Common myeloid progenitor, CD34-positive (primary cell): ENCODE results near the gene PTS.
"Not testable (repeated sequence)": the region's sequence is repeated elsewhere in the genome, so short reads cannot be mapped to it uniquely, and the experiment has no call there.

Experiments
- CTCF ChIA-PET: fragments of 350-600 bp; sonication (Branson Sonifier 250); formaldehyde crosslinking; loops from one replicate; lab custom pipeline; 2021; ENCODE audit warnings: antibody characterized with exemption; lab: Charles Lee
- POLR2A ChIA-PET: fragments of 350-600 bp; sonication (Branson Sonifier 250); formaldehyde crosslinking; loops from one replicate; lab custom pipeline; 2021; ENCODE audit warnings: antibody characterized with exemption; lab: Charles Lee
- DNase-seq, 3 donors: peaks; one replicate each; pipeline versions ENCODE4 v3.0.0 to v3.0.0-alpha.2; 2013
- H3K27ac ChIP-seq, 2 experiments: 1 replicate in 1 of 2; 2 replicates in 1 of 2; pipeline ENCODE4 v1.7.0; 2013; ENCODE audit warnings: inconsistent platforms in 2 of 2, low read length in 2 of 2, mild to moderate bottlenecking in 2 of 2, low read depth in 1 of 2, moderate library complexity in 1 of 2; ENCODE audit not compliant: severe bottlenecking in 2 of 2, insufficient read depth in 1 of 2, poor library complexity in 1 of 2
- H3K27me3 ChIP-seq, 5 experiments: replicated peaks in 2 of 5; 1 replicate in 3 of 5; 2 replicates in 2 of 5; pipeline versions ENCODE4 v1.6.1 to v1.7.0; 2013; ENCODE audit warnings: low read length in 4 of 5, mild to moderate bottlenecking in 2 of 5, moderate library complexity in 2 of 5, inconsistent platforms in 1 of 5; ENCODE audit not compliant: insufficient read depth in 5 of 5, control insufficient read depth in 4 of 5
- H3K36me3 ChIP-seq, 4 experiments: 1 replicate in 2 of 4; 2 replicates in 2 of 4; pipeline versions ENCODE4 v1.6.1 to v1.7.0; 2013; ENCODE audit warnings: low read length in 3 of 4, control low read depth in 1 of 4, mild to moderate bottlenecking in 1 of 4; ENCODE audit not compliant: control insufficient read depth in 4 of 4, insufficient read depth in 4 of 4
- H3K4me1 ChIP-seq, 4 experiments: 1 replicate in 3 of 4; 2 replicates in 1 of 4; pipeline versions ENCODE4 v1.6.1 to v1.7.1; 2013; ENCODE audit warnings: low read length in 3 of 4, mild to moderate bottlenecking in 3 of 4, control low read depth in 1 of 4, inconsistent platforms in 1 of 4, moderate library complexity in 1 of 4; ENCODE audit not compliant: control insufficient read depth in 4 of 4, insufficient read depth in 4 of 4; ENCODE audit errors: control extremely low read depth in 1 of 4
- H3K4me3 ChIP-seq, 7 experiments: 1 replicate in 4 of 7; 2 replicates in 3 of 7; pipeline versions ENCODE4 v1.5.1 to v1.7.0; 2013; ENCODE audit warnings: mild to moderate bottlenecking in 7 of 7, low read length in 6 of 7, moderate library complexity in 6 of 7, inconsistent platforms in 2 of 7, low read depth in 2 of 7, control low read depth in 1 of 7; ENCODE audit not compliant: insufficient read depth in 4 of 7, control insufficient read depth in 1 of 7; ENCODE audit errors: extremely low read depth in 1 of 7
- H3K9me3 ChIP-seq, 5 experiments: 1 replicate in 4 of 5; 2 replicates in 1 of 5; pipeline versions ENCODE4 v1.6.1 to v1.7.1; 2013; ENCODE audit warnings: low read length in 4 of 5, mild to moderate bottlenecking in 2 of 5, inconsistent platforms in 1 of 5, low read depth in 1 of 5, moderate library complexity in 1 of 5; ENCODE audit not compliant: control insufficient read depth in 4 of 5, insufficient read depth in 2 of 5; ENCODE audit errors: control extremely low read depth in 1 of 5
- WGBS: methylation state at CpG from one replicate; pipeline ENCODE4 v1.1.5; 2013; ENCODE audit not compliant: insufficient coverage; 5-methylcytosine and 5-hydroxymethylcytosine counted together

PTS gene

DNA sequence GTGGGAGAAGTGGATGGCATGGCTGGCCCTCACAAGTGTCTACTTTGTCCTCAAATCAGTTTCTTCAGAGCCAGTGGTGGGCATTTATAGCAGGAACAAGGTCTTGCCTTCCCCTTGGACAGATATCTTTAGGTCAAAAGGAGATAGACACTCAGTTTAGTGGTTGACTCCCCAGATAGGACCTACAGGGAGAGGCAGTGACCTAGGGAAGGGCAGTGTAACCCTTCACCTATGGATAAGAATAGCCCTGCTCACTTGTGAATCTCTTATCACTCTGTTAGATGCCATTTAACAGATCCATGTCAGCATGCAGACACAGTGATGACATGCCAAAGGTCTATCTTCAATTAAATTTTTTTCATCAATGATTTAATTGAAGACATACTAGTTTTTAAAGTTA, 39.9 kb upstream of the PTS start:
- no peak overlapping the region for H3K4me3 ChIP-seq
- no peaks in the 10 kb centered on the region for H3K9me3 ChIP-seq
- DNase-seq = no peak
- CTCF ChIA-PET = no interaction called here
- no peak overlapping the region for H3K27ac ChIP-seq
- no peaks in the 10 kb centered on the region for H3K36me3 ChIP-seq
- no peaks in the 10 kb centered on the region for H3K27me3 ChIP-seq
- POLR2A ChIA-PET = no interaction called here
- H3K4me1 ChIP-seq = peaks cover 0 to 8% (median 0%) of the 10 kb centered on the region in 4 experiments

DNA sequence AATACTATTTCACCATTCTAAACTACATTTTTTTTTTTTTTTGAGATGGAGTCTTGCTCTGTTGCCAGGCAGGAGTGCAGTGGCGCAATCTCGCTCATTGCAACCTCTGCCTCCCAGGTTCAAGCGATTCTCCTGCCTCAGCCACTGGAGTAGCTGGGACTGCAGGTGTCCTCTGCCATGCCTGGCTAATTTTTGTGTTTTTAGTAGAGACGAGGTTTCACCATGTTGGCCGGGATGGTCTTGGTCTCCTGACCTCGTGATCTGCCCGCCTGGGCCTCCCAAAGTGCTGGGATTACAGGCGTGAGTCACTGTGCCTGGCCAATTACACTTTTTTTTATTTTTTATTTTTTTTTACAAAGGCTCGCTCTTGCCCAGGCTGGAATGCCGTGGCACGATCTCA, 31.1 kb upstream of the PTS start:
- 95% methylated on average over 11 of the region's 11 CpGs for WGBS
- DNase-seq, H3K4me3 ChIP-seq, POLR2A ChIA-PET, H3K36me3 ChIP-seq, H3K27me3 ChIP-seq, H3K9me3 ChIP-seq, H3K27ac ChIP-seq: not testable (repeated sequence)
- CTCF ChIA-PET = interaction anchor here (1.3 kb wide), 1 partner anchor 92 kb away, joined by 5 read pairs; no protein-coding TSS in a partner anchor
- peaks cover 0 to 14% (median 9%) of the 10 kb centered on the region in 4 experiments for H3K4me1 ChIP-seq

- no peak overlapping the region for H3K4me3 ChIP-seq
- H3K27ac ChIP-seq = no peak overlapping the region
- H3K27me3 ChIP-seq = no peaks in the 10 kb centered on the region
- no peak for DNase-seq
- peaks cover 0 to 22% (median 14%) of the 10 kb centered on the region in 4 experiments for H3K4me1 ChIP-seq
- no CpG with 5 or more reads among the region's 2 CpGs for WGBS
- no peaks in the 10 kb centered on the region for H3K36me3 ChIP-seq
- CTCF ChIA-PET = interaction anchor here (0.6 to 1.3 kb wide), 4 partner anchors 42 to 93 kb away, joined by 3 to 5 read pairs (median 3); no protein-coding TSS in a partner anchor
- no peaks in the 10 kb centered on the region for H3K9me3 ChIP-seq
- POLR2A ChIA-PET = no interaction called here
Observed at GRCh38 chr11:112195951-112196351, 30.3 kb upstream of the PTS start.

DNA sequence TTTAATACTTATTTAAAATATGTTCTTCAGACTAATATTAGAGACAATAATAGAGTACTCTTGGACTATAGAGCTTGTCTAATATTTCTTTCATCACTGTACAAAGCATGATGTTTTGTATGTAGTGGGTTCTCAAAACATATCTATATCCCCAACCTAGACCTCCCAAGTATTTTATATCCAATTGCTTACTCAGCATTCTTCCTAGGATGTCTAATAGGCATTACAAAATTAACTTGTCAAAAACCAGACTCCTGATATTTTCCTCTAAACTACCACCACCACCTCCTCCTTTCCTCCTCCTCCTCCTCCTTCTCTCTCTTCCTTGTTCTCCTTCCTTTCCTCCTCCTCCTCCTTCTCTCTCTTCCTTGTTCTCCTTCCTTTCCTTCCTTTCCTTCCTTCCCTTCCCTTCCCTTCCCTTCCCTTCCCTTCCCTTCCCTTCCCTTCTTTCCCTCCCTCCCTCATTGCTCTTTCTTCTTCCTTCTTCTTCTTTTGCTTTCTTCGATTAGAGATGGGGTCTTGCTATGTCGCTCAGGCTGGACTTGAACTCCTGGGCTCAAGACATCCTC, 29.6 kb upstream of the PTS start:
- H3K4me1 ChIP-seq = peaks cover 0 to 22% (median 14%) of the 10 kb centered on the region in 4 experiments
- no peak overlapping the region for H3K27ac ChIP-seq
- DNase-seq = no peak
- H3K27me3 ChIP-seq = no peaks in the 10 kb centered on the region
- H3K36me3 ChIP-seq = no peaks in the 10 kb centered on the region
- no peaks in the 10 kb centered on the region for H3K9me3 ChIP-seq
- no peak overlapping the region for H3K4me3 ChIP-seq
- WGBS = 100% methylated on average over 2 of the region's 2 CpGs
- ChIA-PET POLR2A (no interaction called here), CTCF (interaction anchor here (0.6 to 1.2 kb wide), 3 partner anchors 43 to 84 kb away, joined by 3 read pairs; no protein-coding TSS in a partner anchor)

- H3K27me3 ChIP-seq, H3K4me3 ChIP-seq, POLR2A ChIA-PET, H3K36me3 ChIP-seq, H3K27ac ChIP-seq, H3K9me3 ChIP-seq, DNase-seq: not testable (repeated sequence)
- WGBS = no CpG with 5 or more reads among the region's 4 CpGs
- H3K4me1 ChIP-seq = peaks cover 0 to 16% (median 11%) of the 10 kb centered on the region in 4 experiments
- CTCF ChIA-PET = interaction anchor here (1.4 to 1.9 kb wide), 4 partner anchors 9 to 20 kb away, joined by 4 to 7 read pairs (median 5); no protein-coding TSS in a partner anchor
Observed at GRCh38 chr11:112199101-112199500, 27.1 kb upstream of the PTS start.

DNA sequence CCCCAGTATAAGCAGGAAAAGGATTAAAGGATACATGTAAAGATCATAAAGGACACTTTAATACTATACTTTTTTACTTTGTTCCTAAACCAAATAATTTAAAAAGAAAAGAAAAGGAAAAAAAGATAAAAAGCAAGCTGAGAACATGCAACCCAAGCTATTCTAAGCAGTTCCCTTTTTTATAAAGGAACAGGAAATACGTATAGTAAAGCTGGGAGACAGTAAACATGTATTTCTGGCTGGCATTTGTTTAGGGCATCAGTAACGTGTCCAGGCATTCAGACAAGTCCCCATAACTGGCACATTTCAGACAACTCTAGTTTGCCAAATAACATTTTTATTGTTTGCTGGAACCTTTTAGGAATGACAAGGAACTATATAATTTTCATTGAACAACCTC, 26.0 kb upstream of the PTS start:
- H3K36me3 ChIP-seq = no peaks in the 10 kb centered on the region
- peak in 2 of 3 donors; percentile 36 to 39 for DNase-seq
- ChIA-PET CTCF (interaction anchor here (1.2 to 2.0 kb wide), 6 partner anchors 11 to 82 kb away, joined by 4 to 7 read pairs (median 4); no protein-coding TSS in a partner anchor), POLR2A (no interaction called here)
- H3K27me3 ChIP-seq = no peaks in the 10 kb centered on the region
- peaks cover 0 to 16% (median 11%) of the 10 kb centered on the region in 4 experiments for H3K4me1 ChIP-seq
- peak overlapping the region in 3 of 7 experiments; percentile 13 to 24 (median 16) for H3K4me3 ChIP-seq
- no CpG with 5 or more reads among the region's 2 CpGs for WGBS
- H3K27ac ChIP-seq = peak overlapping the region in 1 of 2 experiments; percentile 51
- H3K9me3 ChIP-seq = no peaks in the 10 kb centered on the region

DNA sequence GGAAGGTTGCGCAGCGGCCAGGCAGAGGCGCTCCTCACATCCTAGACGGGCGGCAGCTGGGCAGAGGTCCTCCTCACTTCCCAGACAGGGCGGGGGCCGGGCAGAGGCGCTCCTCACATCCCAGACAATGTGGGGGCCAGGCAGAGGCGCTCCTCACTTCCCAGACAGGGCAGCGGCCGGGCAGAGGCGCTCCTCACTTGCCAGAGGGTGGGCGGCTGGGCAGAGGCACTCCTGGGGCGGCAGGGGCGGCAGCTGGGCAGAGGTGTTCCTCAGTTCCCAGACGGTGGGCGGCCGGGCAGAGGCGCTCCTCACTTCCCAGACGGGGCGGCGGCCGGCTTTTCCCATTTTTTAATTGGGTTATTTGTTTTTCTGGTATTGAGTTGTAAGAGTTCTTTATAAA, 20.2 kb upstream of the PTS start:
- WGBS = 91% methylated on average over 19 of the region's 23 CpGs
- CTCF ChIA-PET = interaction anchor here (1.3 kb wide), 1 partner anchor 74 kb away, joined by 5 read pairs; no protein-coding TSS in a partner anchor
- POLR2A ChIA-PET = no interaction called here
- Histone ChIP-seq H3K36me3 (no peaks in the 10 kb centered on the region), H3K9me3 (no peaks in the 10 kb centered on the region), H3K4me1 (peaks cover 0 to 3% (median 0%) of the 10 kb centered on the region in 4 experiments), H3K27ac (no peak overlapping the region), H3K27me3 (peaks cover 0 to 2% (median 0%) of the 10 kb centered on the region in 5 experiments), H3K4me3 (no peak overlapping the region)
- no peak for DNase-seq
